ENCODE measurements around the gene LIX1L.

Gene LIX1L

DNA sequence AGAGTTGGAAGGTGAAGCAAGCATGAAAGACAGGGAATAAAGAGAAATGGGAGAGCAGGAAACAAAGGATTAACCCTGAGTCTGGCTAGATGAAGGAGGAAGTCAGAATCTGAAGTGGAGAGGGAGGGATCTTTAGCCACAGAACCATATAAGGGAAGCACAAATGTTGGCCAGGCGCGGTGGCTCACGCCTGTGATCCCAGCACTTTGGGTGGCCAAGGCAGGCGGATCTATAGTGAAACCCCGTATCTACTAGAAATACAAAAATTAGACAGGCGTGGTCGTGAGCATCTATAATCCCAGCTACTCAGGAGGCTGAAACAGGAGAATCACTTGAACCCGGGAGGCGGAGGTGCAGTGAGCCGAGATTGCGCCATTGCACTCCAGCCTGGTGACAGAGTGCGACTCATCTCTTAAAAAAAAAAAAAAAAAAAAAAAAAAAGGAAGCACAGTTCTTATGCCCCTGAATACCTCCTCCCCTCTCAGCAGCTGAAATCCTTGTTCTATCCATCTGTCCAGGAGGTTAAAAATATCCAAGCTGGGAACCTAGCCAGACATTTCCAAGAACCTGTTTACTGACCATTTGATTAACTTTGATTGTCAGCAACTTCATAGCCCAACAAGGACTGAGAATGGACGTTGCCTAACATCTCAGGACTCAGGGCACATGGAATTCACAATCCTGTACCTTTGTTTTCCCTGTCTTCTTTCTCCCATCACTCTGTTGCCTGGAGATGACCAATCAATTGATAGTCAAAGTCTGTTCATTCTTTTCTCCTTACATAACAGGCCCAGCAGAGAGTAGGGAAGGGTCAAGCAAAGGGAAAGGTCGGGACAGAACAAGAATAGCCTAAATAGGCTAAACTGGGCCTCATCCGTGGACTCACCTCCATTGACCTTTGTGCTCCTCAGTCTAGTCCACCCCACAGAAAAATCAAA lies 28.0 kb upstream of the LIX1L start:
- no peak for DNase-seq (ENCODE audit: low read depth in 2 of 2)

DNA sequence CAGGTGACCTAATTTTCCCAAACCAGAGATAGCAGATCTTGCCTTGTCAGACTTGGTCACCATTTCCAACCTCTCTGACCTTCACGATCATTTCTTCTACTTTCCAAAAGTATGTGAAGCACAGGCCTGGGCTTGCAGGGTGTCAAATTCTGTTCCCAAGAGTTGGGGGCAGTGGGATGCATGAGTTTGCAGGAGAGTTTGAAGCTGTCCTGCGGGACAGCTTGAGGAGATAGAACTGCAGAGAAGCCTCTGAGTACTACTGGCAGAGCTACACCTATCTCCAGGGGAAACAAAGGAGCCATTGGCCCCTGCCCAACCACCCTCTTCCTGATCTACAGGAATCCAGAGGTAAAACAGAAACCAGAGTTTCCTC lies 27.3 kb upstream of the LIX1L start:
- DNase-seq (ENCODE audit: low read depth in 2 of 2) = no peak

DNA sequence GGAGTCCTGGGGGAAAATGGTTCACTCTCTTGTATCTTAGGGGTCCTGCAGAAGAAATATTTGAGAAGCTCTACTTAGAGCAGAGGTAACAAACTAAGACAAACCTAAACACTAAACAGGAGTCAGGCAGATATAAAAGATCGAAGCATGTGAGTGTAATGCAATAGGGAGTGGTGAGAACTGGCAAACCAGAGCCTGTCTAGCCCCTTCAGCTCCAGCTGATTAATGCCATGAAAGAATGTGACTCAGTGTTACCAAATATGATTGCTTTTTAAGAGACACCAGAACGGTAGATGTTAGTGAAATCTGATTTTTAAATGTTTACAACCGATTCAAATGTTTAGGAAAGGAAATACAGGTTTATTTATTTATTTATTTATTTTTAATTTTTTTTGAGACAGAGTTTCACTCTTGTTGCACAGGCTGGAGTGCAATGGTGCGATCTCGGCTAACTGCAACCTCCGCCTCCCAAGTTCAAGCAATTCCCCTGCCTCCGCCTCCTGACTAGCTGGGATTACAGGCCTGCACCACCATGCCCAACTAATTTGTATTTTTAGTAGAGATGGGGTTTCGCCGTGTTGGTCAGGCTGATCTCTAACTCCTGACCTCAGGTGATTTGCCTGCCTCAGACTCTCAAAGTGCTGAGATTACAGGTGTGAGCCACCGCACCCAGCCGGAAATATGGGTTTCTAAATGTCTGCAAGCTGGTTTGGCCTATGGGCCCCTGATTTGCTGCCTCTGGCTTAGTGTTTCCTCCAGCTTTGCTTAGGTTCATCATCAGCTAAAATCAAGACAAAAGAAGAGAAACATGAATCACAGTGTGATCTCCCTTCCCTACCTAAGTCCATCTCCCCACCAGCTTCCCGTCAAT lies 26.4 kb upstream of the LIX1L start:
- DNase-seq (ENCODE audit: low read depth in 2 of 2) = no peak

DNA sequence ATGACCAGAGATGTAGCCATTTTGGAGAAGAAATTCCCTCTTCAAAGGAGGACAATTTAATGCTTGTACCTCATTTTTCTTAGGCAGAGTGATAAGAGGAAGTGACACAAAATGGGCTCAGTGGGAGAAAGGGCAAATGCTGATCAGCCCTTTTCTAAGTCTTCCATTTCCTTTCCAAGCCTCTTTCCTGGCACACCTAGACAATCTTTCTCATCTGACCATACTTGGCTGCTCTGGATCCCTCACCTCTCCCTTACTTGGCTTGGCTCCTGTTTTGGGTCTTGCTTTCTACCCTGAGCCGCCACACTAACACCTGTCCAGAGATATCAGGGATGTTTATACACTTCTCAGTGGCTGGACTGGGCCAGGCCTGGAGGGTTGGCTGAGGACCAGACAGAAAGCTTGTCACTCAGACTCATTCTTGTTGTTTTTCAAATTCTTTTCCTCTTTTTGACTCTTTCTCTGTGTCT lies 25.4 kb upstream of the LIX1L start:
- no peak for DNase-seq (ENCODE audit: low read depth in 2 of 2)

DNA sequence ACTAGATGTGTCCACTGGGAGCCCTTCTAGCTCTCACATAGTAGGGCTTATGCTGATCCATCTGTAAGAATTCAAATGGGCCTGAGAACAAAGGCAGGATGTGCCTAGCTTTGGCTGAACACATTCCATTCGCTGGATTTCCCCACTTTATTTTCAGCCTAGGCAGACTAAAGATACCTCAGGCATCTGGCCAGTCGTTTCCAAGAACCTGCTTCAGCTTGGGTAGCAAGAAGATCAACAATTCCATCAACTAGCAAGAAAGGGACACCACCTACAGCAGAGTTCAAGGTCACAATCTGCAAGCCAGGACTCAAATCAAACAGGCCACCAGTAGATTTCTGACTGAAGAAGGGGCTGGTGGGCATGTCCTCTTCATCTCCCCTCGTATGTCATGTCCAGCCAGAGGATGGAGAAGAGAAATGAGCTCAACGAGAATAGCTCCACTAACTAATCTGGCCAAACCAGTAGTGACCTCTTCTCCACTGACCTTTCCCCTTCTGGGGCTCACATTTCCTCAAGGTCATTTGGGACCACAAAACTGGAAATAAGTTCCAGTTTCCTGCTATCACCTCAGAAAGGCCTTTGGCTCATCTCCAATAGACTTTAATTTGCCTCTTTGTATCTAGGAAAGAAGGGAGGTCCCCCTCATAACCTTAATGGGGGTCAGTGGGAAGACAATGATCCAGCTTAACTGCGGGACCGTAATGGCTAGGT lies 24.4 kb upstream of the LIX1L start:
- no peak for DNase-seq (ENCODE audit: low read depth in 2 of 2)

DNA sequence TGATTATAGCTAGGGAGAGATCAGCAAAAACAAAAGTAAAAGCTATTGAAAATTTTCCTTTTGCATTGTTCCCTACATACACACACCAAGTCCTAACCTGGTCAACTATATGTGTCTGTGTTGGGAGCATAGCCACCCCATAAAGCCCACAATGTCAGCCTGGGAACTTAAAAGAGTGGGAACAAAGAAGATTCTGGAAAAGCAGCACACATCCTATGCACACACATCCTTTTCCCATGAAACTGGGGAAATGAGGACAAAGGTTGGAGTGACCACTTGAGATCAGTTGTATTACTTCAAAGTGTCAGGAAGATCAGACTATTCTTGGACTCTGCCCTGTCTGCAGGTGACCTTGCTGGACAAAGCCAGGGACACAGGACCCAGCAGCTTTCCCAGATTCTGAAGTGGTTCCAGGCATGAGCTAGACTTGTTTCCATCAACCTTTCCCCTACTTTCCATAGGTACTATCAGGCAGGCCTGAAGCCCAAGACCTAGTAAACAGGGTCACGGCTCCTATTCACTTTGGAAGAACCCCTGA lies 22.7 kb upstream of the LIX1L start:
- no peak for DNase-seq (ENCODE audit: low read depth in 2 of 2)

DNA sequence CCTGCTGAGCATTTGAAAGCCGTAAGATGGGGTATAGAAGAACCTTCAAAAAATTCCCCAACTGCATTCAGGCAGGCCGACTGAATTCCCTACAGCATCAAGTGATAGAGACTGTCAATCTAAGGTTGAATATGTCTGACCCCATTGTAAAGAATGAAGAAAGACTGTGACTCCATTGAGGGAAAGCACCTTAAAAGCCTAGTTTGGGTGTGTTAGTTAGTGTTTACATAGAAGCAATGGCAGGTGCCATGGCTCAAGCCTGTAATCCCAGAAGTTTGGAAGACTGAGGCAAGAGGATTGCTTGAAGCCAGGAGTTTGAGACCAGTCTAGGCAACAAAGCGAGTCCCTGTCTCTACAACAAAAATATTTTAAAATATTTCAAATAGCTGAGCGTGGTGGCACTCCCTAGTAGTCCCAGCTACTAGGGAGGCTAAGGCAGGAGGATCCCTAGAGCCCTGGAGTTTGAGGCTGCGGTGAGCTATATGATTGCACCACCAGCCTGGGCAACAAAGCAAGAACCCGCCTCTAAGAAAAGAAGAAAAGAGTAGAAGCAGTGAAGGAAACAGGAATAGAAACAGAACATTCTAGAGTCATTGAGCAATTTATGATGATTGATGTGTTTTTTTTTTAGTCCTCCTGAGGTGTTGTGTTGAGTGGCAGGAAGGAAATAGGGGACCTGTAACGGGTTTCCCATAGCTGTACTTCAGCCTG lies 22.1 kb upstream of the LIX1L start:
- no peak for DNase-seq (ENCODE audit: low read depth in 2 of 2)

DNA sequence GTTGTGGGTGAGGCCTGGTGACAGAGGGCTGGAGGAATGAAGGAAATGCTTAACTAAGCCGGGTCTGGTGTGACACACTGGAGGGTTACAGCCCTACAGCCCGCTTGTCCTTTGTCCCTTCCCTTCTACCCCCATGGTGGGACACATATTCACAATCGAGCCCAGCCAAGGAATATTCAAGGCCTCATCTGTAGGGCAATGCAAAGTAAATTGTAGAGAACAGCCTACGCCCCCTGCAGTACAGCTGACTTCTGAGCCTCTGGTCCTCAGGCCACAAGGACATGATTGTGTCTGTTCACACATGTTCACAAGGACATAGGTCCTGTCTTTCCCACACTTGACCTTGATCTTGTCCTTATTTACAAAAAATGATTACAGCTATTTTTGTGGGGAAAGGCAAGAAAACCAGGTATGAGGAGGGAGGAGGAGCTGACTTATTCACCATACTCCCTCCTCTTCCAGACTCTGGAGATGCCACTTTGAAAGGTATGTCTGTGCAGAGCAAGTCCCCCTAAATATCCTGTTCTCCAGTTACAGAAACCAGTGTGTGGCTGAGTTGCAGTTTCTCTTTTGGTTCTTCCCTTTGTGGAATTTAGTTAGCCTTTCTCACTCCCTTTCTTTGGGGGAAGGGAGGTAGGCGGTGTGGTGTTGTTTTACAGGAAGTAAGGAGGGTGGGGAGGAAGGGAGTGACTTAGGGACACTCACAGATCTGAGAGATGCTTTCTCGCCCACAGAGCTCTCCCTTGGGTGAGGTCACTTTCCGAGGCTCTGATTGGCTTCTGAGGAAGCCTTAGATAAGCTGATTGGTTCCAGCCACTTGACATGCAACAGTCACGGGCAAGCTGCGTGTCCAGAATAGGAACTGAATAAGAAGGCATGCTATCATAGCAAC lies 21.3 kb upstream of the LIX1L start:
- DNase-seq (ENCODE audit: low read depth in 2 of 2) = peak; percentile 69 to 80

DNA sequence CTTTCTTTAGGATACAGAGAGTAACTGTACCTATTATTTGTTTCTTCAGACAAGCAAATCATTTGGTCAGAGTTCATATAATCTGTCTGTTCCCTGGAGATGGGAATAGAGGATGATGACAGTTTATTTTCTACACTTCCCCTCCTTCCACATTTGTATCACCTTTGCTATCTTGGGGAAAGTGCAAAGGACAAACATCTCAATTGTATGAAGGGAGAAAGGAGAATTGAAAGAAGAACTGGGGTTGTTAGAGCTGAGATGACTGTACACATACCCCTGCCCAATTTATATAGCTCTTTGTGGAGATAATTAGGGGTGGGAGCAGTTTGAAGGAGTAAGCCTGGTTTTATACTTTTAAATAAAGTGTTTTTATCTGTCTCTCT lies 20.6 kb upstream of the LIX1L start:
- no peak for DNase-seq (ENCODE audit: low read depth in 2 of 2)

DNA sequence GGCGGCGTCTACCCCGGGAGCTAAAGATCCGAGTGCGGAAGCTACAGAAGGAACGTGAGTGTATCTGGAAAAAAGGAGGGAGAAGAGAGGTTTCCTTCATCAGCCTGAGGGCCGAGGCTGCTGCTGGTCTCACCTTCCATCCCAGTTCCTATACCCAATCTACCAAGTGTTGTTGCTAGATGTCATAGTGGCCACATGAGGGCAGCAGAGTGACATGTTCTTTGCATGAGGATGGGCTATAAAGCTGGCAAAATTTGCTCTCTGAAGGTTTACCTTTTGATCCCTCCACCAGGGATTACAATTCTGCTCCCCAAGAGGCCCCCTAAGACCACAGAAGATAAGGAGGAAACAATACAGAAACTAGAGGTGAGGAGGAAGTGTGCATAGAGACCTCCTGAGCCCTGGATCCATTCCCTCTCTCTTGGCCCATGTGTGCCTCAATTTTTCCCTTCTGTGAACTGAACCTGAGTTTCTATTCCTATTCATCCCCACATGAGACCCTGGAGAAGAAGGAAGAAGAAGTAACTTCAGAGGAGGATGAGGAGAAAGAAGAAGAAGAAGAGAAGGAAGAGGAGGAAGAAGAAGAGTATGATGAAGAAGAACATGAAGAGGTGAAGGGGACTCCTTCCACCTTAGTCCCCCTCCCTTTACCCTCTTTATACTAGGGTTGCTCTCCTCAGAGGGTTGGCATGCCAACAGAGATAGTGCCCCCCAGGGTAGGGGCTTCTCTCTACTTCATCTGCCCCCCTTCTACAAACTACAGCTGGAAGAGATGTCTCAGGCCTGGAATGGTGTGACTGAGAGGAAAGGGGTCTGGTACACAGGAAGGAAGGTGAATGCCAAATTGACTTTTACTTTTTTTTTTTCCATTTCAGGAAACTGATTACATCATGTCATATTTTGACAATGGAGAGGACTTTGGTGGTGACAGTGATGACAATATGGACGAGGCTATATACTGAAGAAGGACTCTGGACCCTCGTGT lies 20.0 kb upstream of the LIX1L start:
- peak; percentile 58 to 68 for DNase-seq (ENCODE audit: low read depth in 2 of 2)

DNA sequence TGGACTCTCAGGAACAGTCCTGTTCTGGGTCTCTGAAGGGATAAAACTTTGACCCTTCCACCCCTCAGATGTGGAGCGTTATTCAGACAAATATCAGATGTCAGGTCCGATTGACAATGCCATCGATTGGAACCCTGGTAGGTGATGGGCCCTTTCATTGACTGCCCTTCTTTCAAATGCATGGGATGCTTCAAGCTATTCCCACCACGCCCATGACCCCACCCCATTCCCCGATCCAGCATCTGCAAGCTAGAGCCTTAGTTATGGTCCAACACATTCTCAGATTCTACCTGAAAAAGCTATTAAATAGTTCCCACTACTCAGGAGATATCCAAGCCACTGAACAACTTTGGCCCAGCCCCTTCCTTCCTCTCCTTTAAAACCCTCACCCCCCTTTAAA lies 19.2 kb upstream of the LIX1L start:
- DNase-seq (ENCODE audit: low read depth in 2 of 2) = no peak

DNA sequence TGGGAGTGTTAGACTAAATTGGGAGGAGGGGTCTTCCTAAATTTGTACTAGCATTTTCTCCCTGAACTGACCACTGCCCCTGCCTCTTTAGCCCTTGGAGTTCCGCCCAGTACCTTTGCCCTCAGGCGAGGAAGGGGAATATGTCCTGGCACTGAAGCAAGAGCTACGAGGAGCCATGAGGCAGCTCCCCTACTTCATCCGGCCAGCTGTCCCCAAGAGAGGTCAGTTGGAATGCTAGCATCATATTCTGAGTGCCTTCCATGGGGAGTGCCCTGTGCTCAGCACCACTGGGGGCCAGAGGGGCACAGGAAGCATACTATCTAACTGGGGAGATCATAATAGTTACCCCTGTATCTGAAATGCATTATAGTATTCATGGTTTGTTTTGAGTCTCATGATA lies 17.4 kb upstream of the LIX1L start:
- no peak for DNase-seq (ENCODE audit: low read depth in 2 of 2)

DNA sequence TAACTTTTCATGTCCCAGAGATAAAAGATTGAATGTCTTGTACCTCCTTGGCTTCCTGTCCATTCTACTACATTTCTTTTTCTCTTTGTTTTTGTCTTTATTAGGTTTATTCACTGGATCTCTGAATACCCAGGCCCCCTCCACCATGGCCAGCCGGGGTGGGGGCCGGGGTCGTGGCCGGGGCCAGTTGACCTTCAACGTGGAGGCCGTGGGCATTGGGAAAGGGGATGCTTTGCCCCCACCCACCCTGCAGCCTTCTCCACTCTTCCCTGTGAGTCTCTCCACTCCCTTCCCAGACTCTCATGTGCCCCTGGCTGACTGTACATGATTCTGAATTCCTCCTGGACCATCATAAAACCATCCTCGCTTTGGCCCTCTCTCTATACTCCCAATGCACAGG lies 16.9 kb upstream of the LIX1L start:
- DNase-seq (ENCODE audit: low read depth in 2 of 2) = no peak

DNA sequence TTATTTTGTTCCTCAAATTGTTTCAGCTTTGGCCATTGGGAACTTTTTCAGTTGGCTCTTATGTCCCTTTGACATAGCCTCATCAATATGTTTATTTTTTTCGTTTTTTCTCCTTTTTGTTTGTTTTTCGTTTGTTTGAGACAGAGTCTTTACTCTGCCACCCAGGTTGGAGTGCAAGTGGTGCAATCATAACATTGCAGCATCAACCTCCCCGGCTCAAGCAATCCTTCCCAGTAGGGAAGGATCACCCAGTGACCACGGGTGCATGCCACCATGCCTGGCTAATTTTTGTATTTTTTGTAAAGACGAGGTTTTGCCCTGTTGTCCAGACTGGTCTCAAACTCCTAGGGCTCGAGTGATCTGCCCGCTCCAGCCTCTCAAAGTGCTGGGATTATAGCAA lies 14.8 kb upstream of the LIX1L start:
- DNase-seq (ENCODE audit: low read depth in 2 of 2) = no peak

DNA sequence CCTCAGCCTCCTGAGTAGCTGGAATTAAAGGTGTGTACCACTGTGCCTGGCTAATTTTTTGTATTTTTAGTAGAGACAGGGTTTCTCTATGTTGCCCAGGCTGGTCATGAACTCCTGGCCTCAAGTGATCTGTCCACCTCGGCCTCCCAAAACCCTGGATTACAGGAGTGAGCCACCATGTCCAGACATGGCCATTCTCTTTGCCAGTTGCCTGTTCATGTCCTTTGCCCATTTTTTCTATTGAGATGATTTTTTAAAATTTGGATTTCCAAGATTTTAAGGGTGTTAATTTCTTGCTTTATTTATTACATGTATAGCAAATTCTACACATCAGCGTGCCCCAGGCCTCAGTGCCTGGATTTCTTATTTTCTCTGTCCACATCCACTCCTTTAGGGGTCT lies 9.5 kb upstream of the LIX1L start:
- no peak for DNase-seq (ENCODE audit: low read depth in 2 of 2)

DNA sequence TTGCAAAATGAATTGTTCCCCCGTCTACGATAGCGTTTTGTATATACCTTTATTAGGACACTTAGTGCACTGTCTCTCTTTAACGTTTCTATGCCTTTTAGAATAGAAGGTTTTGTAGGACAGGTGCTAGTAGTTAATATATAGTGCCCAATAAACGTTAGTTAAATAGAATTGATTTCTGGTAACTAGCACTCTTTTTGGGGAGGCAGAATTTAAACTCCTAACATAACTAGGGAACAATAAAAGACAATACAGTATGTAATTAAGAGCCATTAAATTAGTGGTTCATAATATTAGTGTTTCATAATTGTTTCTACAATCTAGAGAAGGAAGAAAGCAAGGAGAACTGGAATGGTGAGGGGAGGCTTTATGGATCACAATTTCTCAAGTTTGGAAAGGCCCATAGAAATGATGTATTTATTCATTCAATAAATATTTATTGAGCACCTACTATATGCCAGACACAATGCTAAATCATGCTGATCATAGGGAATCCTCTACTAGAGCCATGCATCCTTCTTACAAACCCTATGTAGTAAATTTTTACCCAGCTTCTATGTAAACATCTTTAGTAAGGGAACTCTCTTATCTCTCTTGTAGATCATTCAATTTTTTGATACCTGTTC lies 7.4 kb upstream of the LIX1L start:
- DNase-seq (ENCODE audit: low read depth in 2 of 2) = no peak

DNA sequence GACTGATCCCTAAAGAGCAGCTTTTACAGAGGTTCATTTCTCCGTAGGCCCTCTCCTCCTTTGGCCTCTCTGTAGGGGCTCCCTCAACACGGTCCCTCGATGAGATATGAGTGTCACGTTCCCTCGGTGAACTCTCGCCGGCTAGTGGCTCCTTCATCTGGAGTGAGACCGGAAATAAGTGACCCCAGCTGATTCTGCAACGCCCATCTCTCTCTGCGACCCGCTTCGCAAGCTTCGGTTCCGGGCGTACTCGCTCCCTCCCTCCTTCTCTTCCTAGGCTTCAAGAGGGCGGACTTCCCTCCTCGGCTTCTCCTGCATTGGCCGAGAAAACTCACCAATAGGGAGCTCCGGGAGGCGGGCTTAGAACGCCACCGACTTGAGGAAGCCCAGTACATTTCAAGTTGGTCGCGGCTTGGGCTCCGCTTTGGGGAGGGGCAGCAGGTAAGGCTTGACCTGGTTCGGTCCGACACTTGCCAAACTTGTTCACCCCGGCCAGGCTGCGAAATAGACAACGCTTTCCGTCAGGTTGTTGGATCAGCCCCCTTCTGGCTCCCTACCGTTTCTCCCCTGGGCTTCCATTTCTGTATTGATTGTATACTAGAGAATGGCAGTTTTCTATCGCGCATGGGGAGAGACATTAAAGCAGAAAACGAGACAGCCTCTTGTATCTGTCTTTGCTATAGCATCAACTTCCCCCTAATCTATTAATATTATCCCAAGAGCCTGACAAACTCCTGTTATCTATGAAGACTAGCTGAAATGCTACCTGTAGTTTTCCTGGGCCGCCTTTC lies 6.7 kb upstream of the LIX1L start, which contains the start of the genes ANKRD34A and POLR3GL:
TSS of gene ANKRD34A (minus strand) at position 248 of the 791 bp plus-strand sequence. CDS start 2,816 bp downstream, outside the sequence.
TSS of gene POLR3GL (plus strand) at position 363 of the 791 bp plus-strand sequence. CDS start 10,176 bp downstream, outside the sequence.
- DNase-seq (ENCODE audit: low read depth in 2 of 2) = peak; percentile 85 to 87

Measured in stimulated activated CD8-positive, alpha-beta memory T cell treated with anti-CD3 and anti-CD28 coated beads, Interleukin-7, amount 100 ng/mL, for 4 hours (primary cell).